ENCODE results near the gene ANGPT4. TPM values are rescaled to one million over a fixed set of nuclear protein-coding genes. Genes with fewer than 3 reads are reported as not detected.

ANGPT4 gene
- total RNA-seq, 1 experiment from 2014 or later, result 0.20 TPM

DNA sequence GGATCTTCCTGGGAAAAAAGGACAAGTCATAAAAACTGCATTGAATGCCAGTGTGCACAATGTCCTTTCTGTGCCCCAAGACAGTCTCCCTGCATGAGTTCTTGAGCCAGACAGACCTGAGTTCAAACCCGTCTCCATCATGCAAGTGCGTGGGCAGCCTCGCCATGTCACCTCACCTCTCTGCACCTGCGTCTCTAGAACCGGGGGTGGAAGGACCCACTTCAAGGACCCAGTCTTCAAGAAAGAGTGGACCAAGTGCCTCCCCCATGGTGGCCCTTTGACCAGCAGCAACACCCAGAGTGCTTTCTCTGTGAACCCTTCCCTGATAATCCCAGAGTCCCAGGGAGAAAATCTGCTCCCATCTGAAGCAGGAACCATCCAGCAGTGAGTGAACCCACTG lies 23.5 kb upstream of the ANGPT4 start (continued):
- TF ChIP-seq, protein P1, sequence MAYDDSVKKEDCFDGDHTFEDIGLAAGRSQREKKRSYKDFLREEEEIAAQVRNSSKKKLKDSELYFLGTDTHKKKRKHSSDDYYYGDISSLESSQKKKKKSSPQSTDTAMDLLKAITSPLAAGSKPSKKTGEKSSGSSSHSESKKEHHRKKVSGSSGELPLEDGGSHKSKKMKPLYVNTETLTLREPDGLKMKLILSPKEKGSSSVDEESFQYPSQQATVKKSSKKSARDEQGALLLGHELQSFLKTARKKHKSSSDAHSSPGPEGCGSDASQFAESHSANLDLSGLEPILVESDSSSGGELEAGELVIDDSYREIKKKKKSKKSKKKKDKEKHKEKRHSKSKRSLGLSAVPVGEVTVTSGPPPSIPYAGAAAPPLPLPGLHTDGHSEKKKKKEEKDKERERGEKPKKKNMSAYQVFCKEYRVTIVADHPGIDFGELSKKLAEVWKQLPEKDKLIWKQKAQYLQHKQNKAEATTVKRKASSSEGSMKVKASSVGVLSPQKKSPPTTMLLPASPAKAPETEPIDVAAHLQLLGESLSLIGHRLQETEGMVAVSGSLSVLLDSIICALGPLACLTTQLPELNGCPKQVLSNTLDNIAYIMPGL (CRISPR knock-in tag; IDR thresholded peaks at IDR 0.05), result no peak
- TF ChIP-seq, protein P2, sequence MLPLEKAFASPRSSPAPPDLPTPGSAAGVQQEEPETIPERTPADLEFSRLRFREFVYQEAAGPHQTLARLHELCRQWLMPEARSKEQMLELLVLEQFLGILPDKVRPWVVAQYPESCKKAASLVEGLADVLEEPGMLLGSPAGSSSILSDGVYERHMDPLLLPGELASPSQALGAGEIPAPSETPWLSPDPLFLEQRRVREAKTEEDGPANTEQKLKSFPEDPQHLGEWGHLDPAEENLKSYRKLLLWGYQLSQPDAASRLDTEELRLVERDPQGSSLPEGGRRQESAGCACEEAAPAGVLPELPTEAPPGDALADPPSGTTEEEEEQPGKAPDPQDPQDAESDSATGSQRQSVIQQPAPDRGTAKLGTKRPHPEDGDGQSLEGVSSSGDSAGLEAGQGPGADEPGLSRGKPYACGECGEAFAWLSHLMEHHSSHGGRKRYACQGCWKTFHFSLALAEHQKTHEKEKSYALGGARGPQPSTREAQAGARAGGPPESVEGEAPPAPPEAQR (CRISPR knock-in tag; IDR thresholded peaks at IDR 0.05), result no peak
- no peak for TF ChIP-seq CREM (CRISPR knock-in tag; IDR thresholded peaks at IDR 0.05)
- TF ChIP-seq TP53 (CRISPR knock-in tag; IDR thresholded peaks at IDR 0.05), result no peak
- TF ChIP-seq ATF1 (CRISPR knock-in tag; IDR thresholded peaks at IDR 0.05), result no peak
- no peak for TF ChIP-seq ZNF138 (CRISPR knock-in tag; conservative IDR thresholded peaks at IDR 0.05)
- TF ChIP-seq, protein P3, sequence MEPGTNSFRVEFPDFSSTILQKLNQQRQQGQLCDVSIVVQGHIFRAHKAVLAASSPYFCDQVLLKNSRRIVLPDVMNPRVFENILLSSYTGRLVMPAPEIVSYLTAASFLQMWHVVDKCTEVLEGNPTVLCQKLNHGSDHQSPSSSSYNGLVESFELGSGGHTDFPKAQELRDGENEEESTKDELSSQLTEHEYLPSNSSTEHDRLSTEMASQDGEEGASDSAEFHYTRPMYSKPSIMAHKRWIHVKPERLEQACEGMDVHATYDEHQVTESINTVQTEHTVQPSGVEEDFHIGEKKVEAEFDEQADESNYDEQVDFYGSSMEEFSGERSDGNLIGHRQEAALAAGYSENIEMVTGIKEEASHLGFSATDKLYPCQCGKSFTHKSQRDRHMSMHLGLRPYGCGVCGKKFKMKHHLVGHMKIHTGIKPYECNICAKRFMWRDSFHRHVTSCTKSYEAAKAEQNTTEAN (CRISPR knock-in tag; IDR thresholded peaks at IDR 0.05), result no peak

DNA sequence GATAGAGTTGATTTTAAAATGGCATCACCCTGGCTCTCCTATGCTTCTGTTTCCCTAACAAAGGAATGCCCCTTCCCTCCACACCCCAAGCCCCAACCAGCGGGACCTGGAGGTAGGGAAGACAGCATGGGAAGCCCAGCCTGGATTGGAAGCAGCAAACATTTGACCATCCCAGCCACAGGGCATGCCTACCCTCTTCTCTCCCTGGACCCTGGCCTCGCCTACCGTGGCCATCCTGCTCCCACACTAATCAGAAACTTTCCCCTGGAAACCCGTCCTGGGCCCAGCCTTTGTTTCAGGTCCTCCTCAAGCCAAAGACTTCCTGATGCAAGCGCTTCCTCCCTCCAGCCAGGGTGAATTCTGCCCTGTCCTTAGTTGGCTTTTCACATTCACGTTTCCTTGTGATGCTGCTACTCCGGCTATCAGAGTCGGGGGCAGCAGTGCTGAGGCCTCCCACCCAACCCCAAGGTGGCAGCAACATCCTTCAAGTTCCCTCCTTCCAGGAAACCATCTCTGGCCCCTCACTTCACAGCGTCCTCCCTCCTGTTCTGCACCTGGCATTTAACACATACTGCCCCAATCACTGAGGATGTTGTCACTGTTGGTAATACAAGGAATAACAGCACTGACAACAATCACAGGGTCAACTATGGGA lies 18.2 kb upstream of the ANGPT4 start:
- peaks cover 27% of the 10 kb centered on the region for H3K36me3 Mint-ChIP-seq
- peak; percentile 90 for ATAC-seq
- H3K4me1 Mint-ChIP-seq, result no peaks in the 10 kb centered on the region; the same call in 1 of the 2 replicates
- TF ChIP-seq SOX15 (CRISPR knock-in tag; IDR thresholded peaks at IDR 0.05) (no peak), NR2C2 (CRISPR knock-in tag; IDR thresholded peaks at IDR 0.05) (no peak), ELF4 (CRISPR knock-in tag; IDR thresholded peaks at IDR 0.05; ENCODE audit: low read depth) (no peak), ZNF396 (CRISPR knock-in tag; IDR thresholded peaks at IDR 0.05; ENCODE audit: borderline replicate concordance) (no peak), TCF7 (CRISPR knock-in tag; IDR thresholded peaks at IDR 0.05; ENCODE audit: low read depth) (no peak), RELA (CRISPR knock-in tag; IDR thresholded peaks at IDR 0.05; ENCODE audit: borderline replicate concordance) (no peak), OVOL2 (CRISPR knock-in tag; IDR thresholded peaks at IDR 0.05; ENCODE audit: borderline replicate concordance) (no peak)
- TF ChIP-seq, protein P1 (CRISPR knock-in tag; IDR thresholded peaks at IDR 0.05), result no peak
- TF ChIP-seq, protein P4, sequence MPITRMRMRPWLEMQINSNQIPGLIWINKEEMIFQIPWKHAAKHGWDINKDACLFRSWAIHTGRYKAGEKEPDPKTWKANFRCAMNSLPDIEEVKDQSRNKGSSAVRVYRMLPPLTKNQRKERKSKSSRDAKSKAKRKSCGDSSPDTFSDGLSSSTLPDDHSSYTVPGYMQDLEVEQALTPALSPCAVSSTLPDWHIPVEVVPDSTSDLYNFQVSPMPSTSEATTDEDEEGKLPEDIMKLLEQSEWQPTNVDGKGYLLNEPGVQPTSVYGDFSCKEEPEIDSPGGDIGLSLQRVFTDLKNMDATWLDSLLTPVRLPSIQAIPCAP (CRISPR knock-in tag; IDR thresholded peaks at IDR 0.05), result no peak
- DNase-seq (ENCODE audit: low spot score), result peak; percentile 41
- no peak overlapping the region for H3K4me3 Mint-ChIP-seq
- POLR2A ChIA-PET, result no interaction called here
- H3K27ac Mint-ChIP-seq, result no peak overlapping the region
- H3K9me3 Mint-ChIP-seq, result peaks cover 37% of the 10 kb centered on the region
- H3K27me3 Mint-ChIP-seq (ENCODE audit: low read depth), result peaks cover 13% of the 10 kb centered on the region; the same call in 1 of the 2 replicates
- CTCF ChIA-PET, result interaction anchor here (1.2 to 1.6 kb wide), 2 partner anchors 22 to 49 kb away, joined by 3 to 8 read pairs; no protein-coding TSS in a partner anchor

DNA sequence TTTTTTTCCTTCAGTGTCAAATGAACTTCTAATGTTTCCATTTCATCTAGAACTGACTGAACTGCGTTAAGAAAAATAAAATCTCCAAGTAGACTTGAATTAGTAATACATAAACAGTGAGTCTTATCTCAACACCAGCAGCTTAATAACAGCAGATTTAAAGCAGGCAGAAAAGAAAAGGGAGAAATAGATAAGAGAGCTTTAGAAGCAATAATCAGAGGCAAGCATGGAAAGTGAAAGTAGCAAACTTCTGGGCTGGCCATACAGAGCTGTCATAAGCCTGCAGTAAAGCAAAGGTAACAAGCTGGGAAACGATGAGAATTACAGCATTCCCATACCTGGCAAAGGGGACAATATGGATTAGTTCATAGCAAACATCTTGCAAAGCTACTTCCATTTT lies 16.9 kb upstream of the ANGPT4 start:
- ATAC-seq, result no peak
- H3K36me3 Mint-ChIP-seq, result peaks cover 27% of the 10 kb centered on the region

More for the DNA sequence above, 16.9 kb upstream of the ANGPT4 start:
- CTCF ChIA-PET, result interaction anchor here (1.2 to 1.6 kb wide), 3 partner anchors 24 to 175 kb away, joined by 3 to 8 read pairs (median 3); no protein-coding TSS in a partner anchor
- no peaks in the 10 kb centered on the region; the same call in 1 of the 2 replicates for H3K4me1 Mint-ChIP-seq
- DNase-seq (ENCODE audit: low spot score), result no peak
- peaks cover 17% of the 10 kb centered on the region for H3K27me3 Mint-ChIP-seq (ENCODE audit: low read depth)
- peaks cover 49% of the 10 kb centered on the region for H3K9me3 Mint-ChIP-seq
- POLR2A ChIA-PET, result no interaction called here
- H3K4me3 Mint-ChIP-seq, result no peak overlapping the region
- TF ChIP-seq, protein P5, sequence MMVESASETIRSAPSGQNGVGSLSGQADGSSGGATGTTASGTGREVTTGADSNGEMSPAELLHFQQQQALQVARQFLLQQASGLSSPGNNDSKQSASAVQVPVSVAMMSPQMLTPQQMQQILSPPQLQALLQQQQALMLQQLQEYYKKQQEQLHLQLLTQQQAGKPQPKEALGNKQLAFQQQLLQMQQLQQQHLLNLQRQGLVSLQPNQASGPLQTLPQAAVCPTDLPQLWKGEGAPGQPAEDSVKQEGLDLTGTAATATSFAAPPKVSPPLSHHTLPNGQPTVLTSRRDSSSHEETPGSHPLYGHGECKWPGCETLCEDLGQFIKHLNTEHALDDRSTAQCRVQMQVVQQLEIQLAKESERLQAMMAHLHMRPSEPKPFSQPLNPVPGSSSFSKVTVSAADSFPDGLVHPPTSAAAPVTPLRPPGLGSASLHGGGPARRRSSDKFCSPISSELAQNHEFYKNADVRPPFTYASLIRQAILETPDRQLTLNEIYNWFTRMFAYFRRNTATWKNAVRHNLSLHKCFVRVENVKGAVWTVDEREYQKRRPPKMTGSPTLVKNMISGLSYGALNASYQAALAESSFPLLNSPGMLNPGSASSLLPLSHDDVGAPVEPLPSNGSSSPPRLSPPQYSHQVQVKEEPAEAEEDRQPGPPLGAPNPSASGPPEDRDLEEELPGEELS (CRISPR knock-in tag; IDR thresholded peaks at IDR 0.05), result no peak
- H3K27ac Mint-ChIP-seq, result no peak overlapping the region

Measured in WTC11 (cell line).